DND-41 (cell line): ENCODE results near the gene AK1.

ENCODE experiments used
- ATAC-seq: fragments of 200-7000 bp; cut with Tn5 transposase; 3 replicates; pipeline ENCODE4 v1.9.1; 2021; ENCODE audit warnings: low read depth; ENCODE audit not compliant: insufficient read depth
- DNase-seq: peaks from one replicate; pipeline ENCODE4 v3.0.0-alpha.2; 2020
- H2AFZ ChIP-seq: 2 replicates; pipeline ENCODE4 v1.6.0; 2012; ENCODE audit warnings: low read depth, low read length
- H3K27ac ChIP-seq: 2 replicates; pipeline ENCODE4 v1.5.1; 2012; ENCODE audit warnings: low read length, inconsistent platforms
- H3K27me3 ChIP-seq: fragments of 200-600 bp; sonication (generic); 2 replicates; pipeline ENCODE4 v1.6.0; 2012; ENCODE audit warnings: low read length, mild to moderate bottlenecking, inconsistent platforms; ENCODE audit not compliant: insufficient read depth, poor library complexity
- H3K36me3 ChIP-seq: 2 replicates; pipeline ENCODE4 v1.5.1; 2012; ENCODE audit warnings: low read length, inconsistent platforms; ENCODE audit not compliant: insufficient read depth
- H3K4me1 ChIP-seq: 2 replicates; pipeline ENCODE4 v1.5.1; 2012; ENCODE audit warnings: mild to moderate bottlenecking, low read length; ENCODE audit not compliant: insufficient read depth
- H3K4me2 ChIP-seq: 2 replicates; pipeline ENCODE4 v1.6.0; 2012; ENCODE audit warnings: mild to moderate bottlenecking, moderate library complexity, low read length, inconsistent platforms; ENCODE audit not compliant: insufficient read depth
- H3K4me3 ChIP-seq, 2 experiments: fragments of 200-600 bp in 1 of 2; shearing (Covaris generic) in 1 of 2; 2 replicates each; pipeline ENCODE4 v1.5.1; 2012 to 2016; ENCODE audit warnings: inconsistent platforms in 2 of 2, low read length in 2 of 2, mild to moderate bottlenecking in 2 of 2, low read depth in 1 of 2, moderate library complexity in 1 of 2
- H3K79me2 ChIP-seq: 2 replicates; pipeline ENCODE4 v1.6.0; 2012; ENCODE audit warnings: low read length, inconsistent platforms; ENCODE audit not compliant: insufficient read depth
- H3K9ac ChIP-seq: 2 replicates; pipeline ENCODE4 v1.6.0; 2012; ENCODE audit warnings: low read depth, mild to moderate bottlenecking, inconsistent platforms, low read length, moderate library complexity
- H3K9me3 ChIP-seq: 2 replicates; pipeline ENCODE4 v1.5.1; 2012; ENCODE audit warnings: low read length, moderate library complexity, mild to moderate bottlenecking, inconsistent platforms; ENCODE audit not compliant: insufficient read depth, severe bottlenecking
- H4K20me1 ChIP-seq: 2 replicates; pipeline ENCODE4 v1.6.0; 2012; ENCODE audit warnings: low read length; ENCODE audit not compliant: insufficient read depth
- EZH2 ChIP-seq: IDR thresholded peaks from 3 replicates; pipeline ENCODE4 v1.6.1; 2012; ENCODE audit warnings: borderline replicate concordance, low read depth, mild to moderate bottlenecking, moderate library complexity, low read length, inconsistent platforms; ENCODE audit not compliant: severe bottlenecking
- TF ChIP-seq, protein P1 (sequence below): IDR thresholded peaks from 2 replicates; pipeline ENCODE4 v1.5.1; 2012; ENCODE audit warnings: borderline replicate concordance, low read length, moderate library complexity, mild to moderate bottlenecking; ENCODE audit not compliant: poor library complexity, severe bottlenecking; ENCODE audit errors: extremely low read depth

AK1 gene

DNA sequence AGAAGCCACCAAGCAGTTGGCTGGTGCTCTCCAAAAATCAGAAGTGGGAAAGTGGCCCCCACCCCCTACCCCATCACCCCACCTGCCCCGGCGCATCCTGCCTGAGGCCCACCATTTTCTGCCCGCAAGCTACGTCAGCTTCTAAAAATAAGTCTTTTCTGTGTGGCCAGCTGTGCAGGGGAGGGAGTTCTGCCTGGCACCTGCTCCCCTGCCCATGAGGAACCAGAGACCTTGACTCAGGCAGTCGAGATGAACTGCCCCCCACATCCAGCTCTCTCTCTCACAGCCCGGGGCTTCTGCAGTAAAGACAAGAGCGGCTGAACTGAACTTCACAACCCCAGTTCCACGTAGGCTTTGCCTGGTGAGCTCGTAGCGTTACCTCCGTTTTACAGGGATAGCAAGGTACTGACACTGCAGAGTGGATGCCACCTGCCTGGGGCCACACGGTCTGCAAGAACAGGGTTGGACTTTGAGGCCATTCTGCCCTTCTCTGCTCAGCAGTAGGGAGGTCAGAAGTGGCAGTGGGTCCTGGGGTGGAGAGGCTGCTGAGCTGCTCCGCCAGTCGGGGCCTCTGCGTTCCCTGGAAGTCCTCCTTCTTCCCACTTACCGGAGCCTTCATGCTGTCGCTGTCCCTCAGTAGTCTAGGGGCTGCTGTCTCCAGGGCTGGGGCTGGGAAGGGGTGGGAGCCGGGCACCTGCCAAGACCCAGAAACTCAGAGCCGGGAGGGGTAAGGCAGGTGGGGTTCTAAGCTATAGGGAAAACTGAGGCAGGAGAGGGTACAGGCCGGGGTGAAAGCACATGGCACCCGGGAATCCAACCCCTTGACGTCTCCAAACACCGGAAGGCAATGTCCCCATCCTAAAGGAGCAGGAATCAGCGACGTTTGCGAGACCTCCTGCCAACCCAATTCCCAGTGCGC, 38.6 kb upstream of the AK1 start:
- Histone ChIP-seq H3K4me2 (peak overlapping the region; percentile 96), H3K27me3 (no peaks in the 10 kb centered on the region), H3K4me3 (peak overlapping the region; percentile 23 to 69; a peak in 3 of 4 replicates), H3K79me2 (no peaks in the 10 kb centered on the region), H4K20me1 (no peaks in the 10 kb centered on the region), H3K36me3 (peaks cover 5% of the 10 kb centered on the region; the same call in 1 of the 2 replicates), H3K9ac (peak overlapping the region; percentile 64), H3K4me1 (peaks cover 32% of the 10 kb centered on the region), H3K9me3 (no peaks in the 10 kb centered on the region), H3K27ac (peak overlapping the region; percentile 35; the same call in 1 of the 2 replicates), H2AFZ (peak overlapping the region; percentile 88)
- no peak for TF ChIP-seq EZH2
- ATAC-seq, result no peak
- no peak for DNase-seq

DNA sequence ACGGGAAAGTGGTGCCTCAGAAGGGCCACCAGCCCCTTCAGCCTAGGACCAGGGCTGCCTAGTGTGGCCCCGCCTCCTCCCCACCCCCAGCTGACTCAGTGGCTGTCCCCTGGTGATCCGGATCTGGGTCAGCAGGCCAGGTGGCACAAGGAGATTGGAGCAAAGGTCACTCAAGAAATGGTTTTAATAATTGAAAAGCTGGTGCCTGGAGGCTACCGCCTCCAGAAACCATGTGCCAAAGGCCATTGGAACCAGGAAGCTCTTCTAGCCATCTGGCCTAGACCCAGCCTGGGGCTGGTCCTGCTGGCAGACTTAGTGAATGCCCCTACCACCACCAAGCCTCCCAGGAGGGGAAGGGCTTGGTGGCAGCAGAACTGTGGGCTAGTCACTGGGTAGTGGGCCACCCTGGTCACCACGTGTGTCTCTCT, 37.9 kb upstream of the AK1 start:
- H3K4me3 ChIP-seq, result no peak overlapping the region
- no peak for TF ChIP-seq EZH2
- TF ChIP-seq, protein P1, sequence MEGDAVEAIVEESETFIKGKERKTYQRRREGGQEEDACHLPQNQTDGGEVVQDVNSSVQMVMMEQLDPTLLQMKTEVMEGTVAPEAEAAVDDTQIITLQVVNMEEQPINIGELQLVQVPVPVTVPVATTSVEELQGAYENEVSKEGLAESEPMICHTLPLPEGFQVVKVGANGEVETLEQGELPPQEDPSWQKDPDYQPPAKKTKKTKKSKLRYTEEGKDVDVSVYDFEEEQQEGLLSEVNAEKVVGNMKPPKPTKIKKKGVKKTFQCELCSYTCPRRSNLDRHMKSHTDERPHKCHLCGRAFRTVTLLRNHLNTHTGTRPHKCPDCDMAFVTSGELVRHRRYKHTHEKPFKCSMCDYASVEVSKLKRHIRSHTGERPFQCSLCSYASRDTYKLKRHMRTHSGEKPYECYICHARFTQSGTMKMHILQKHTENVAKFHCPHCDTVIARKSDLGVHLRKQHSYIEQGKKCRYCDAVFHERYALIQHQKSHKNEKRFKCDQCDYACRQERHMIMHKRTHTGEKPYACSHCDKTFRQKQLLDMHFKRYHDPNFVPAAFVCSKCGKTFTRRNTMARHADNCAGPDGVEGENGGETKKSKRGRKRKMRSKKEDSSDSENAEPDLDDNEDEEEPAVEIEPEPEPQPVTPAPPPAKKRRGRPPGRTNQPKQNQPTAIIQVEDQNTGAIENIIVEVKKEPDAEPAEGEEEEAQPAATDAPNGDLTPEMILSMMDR, result no peak
- H3K36me3 ChIP-seq, result peaks cover 5% of the 10 kb centered on the region; the same call in 1 of the 2 replicates
- H3K4me2 ChIP-seq, result no peak overlapping the region
- H3K79me2 ChIP-seq, result no peaks in the 10 kb centered on the region
- H3K27ac ChIP-seq, result no peak overlapping the region
- no peaks in the 10 kb centered on the region for H4K20me1 ChIP-seq
- no peak for ATAC-seq
- no peaks in the 10 kb centered on the region for H3K27me3 ChIP-seq
- H3K9me3 ChIP-seq, result no peaks in the 10 kb centered on the region
- no peak overlapping the region for H3K9ac ChIP-seq
- H2AFZ ChIP-seq, result no peak overlapping the region
- no peak for DNase-seq
- peaks cover 31% of the 10 kb centered on the region for H3K4me1 ChIP-seq

DNA sequence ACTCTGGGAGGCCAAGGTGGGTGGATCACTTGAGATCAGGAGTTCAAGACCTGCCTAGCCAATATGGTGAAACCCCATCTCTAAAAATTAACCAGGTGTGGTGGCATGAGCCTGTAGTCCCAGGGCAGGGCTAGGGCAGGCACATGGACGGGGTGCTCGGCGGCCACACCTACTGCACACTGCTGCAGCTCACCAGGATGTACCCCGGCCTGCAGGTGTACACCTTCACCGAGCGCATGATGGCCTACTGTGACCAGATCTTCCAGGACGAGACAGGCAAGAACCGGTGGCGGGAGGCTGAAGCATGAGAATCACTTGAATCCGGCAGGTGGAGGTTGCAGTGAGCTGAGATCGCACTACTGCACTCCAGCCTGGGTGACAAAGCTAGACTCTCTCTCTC, 36.2 kb upstream of the AK1 start:
- H4K20me1 ChIP-seq, result no peaks in the 10 kb centered on the region
- H3K9ac ChIP-seq, result no peak overlapping the region
- H3K4me1 ChIP-seq, result peaks cover 29% of the 10 kb centered on the region
- H3K79me2 ChIP-seq, result no peaks in the 10 kb centered on the region
- no peak for ATAC-seq
- no peak overlapping the region for H2AFZ ChIP-seq
- H3K9me3 ChIP-seq, result no peaks in the 10 kb centered on the region
- peaks cover 5% of the 10 kb centered on the region; the same call in 1 of the 2 replicates for H3K36me3 ChIP-seq
- TF ChIP-seq, protein P1, result no peak
- TF ChIP-seq EZH2, result no peak
- H3K4me2 ChIP-seq, result no peak overlapping the region
- no peaks in the 10 kb centered on the region for H3K27me3 ChIP-seq
- H3K27ac ChIP-seq, result no peak overlapping the region
- H3K4me3 ChIP-seq, result no peak overlapping the region
- no peak for DNase-seq

DNA sequence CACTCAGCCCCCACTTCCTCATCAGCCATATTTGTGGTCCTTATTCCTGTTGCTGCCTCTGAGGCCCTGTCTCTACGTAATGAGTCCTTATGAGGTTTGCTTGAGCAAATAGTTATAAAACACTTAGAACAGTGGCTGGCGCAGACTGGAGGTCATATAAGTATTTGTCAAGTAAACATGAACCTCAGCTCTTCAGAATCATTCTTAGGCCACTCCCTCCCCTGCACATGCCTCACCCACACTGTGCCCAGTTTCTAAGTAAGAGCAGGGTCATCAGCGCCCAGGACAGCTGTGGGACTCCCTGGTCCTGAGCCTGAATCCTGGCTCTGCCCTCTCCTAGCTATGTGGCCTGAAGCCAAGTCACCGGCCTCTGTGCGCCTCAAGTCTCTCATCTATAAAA, 35.4 kb upstream of the AK1 start:
- H3K9ac ChIP-seq, result no peak overlapping the region
- H2AFZ ChIP-seq, result no peak overlapping the region
- ATAC-seq (no peak), DNase-seq (no peak)
- no peak overlapping the region for H3K4me2 ChIP-seq
- H3K79me2 ChIP-seq, result no peaks in the 10 kb centered on the region
- no peaks in the 10 kb centered on the region for H4K20me1 ChIP-seq
- no peaks in the 10 kb centered on the region for H3K9me3 ChIP-seq
- no peaks in the 10 kb centered on the region for H3K27me3 ChIP-seq
- no peak overlapping the region for H3K27ac ChIP-seq
- H3K36me3 ChIP-seq, result peaks cover 5% of the 10 kb centered on the region; the same call in 1 of the 2 replicates
- peaks cover 21% of the 10 kb centered on the region for H3K4me1 ChIP-seq
- no peak overlapping the region for H3K4me3 ChIP-seq
- TF ChIP-seq, protein P1, result no peak
- no peak for TF ChIP-seq EZH2
